NCI-H1105 treated with DMSO at 0.1 percent for 48 hours (cell line): ENCODE measurements around the gene MARS1.

Experiments used
- DNase-seq: peaks from one replicate; lab custom pipeline; 2025; lab: John Stamatoyannopoulos, UW

Gene MARS1

DNA sequence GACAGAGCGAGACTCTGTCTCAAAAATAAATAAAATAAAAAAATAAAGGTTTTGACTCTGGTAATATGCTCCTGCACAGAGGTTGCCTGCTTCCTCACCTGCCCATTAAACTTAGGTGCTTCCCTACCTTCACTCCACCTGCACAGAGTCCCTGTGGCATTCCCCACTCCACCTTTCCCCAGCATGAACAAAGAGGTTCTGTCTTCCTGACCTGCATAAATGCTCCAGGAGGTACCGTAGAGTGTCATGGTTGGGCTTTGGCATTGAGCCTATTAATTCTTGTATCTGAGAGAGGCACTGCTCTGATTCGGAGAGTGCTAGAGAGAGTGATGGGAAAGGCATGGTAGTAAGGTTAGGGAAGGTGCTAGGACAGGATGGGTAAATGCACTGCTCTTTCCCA, 14.5 kb upstream of the MARS1 start:
- DNase-seq = no peak

DNA sequence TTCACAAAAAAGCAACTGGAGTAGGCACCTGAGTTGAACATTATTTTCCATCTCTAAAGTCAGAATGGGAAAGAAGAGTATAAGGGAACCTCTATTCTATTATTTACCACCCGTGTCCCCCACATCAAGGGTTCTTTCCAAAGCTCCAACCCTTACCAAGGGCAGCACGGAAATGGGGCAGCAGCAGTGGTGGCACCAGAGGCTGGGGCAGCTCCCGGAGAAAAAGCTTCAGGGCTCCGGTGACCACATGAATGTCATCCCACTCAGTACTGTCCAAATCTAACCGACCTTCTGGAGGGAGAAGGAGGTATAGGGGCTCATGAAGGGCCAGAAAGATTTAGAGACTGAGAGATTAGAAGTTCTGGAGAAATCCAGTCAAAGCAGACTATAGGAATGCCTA, 14.0 kb upstream of the MARS1 start:
- no peak for DNase-seq

DNA sequence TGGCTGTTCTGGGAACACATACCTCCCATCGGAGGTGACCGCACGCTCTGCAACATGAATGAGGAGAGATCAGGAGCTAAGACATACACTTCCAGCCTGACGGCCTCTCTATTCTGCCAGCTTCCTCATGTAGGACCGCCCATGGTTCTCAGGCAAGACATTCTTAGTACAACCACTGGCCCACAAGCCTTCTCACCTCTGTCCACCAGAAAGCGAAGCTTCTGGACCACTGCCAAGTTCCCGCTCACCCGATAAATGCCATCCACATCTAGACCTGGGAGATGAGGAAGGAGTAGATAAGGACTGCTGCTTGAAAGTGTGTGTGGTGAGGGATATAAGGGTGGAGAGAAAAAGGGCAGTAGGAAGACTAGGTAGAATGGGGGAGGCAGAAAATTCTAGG, 13.4 kb upstream of the MARS1 start:
- peak; percentile 20 for DNase-seq

GRCh38 chr12:57474862-57475261, 13.0 kb upstream of the MARS1 start:
- peak; percentile 36 for DNase-seq

GRCh38 chr12:57475271-57476161, 12.4 kb upstream of the MARS1 start:
- no peak for DNase-seq

- DNase-seq = no peak
These were observed 11.5 kb upstream of the MARS1 start for GRCh38 chr12:57476162-57476992.

GRCh38 chr12:57476993-57477709, 10.7 kb upstream of the MARS1 start:
- no peak for DNase-seq

GRCh38 chr12:57477710-57478681, 9.9 kb upstream of the MARS1 start:
- no peak for DNase-seq

GRCh38 chr12:57479043-57479375, 8.9 kb upstream of the MARS1 start:
- no peak for DNase-seq

- DNase-seq = no peak
These were observed 8.3 kb upstream of the MARS1 start, which contains the start of gene ARHGAP9 for GRCh38 chr12:57479376-57480115. ARHGAP9 (minus strand) TSS chr12:57479866; CDS start chr12:57479406, 460 bp downstream.

GRCh38 chr12:57481671-57482070, 6.2 kb upstream of the MARS1 start:
- no peak for DNase-seq

DNA sequence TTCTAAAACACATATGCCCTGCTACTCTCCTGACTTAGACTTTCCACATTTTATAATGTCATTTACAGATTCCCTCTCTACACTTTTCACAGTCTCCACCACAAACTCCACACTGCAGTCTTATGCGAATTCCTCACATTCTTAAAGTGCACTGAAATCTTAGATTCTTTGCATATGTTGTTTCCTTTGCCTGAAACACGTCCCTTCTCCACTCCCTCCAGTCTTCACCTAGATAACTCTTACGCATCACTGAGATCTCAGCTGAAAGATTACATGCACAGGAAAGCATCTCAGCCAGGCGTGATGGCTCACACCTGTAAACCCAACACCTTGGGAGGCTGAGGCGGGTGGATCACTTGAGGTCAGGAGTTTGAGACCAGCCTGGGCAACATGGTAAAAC, 4.4 kb upstream of the MARS1 start:
- DNase-seq = no peak

- no peak for DNase-seq
These were observed 2.2 kb upstream of the MARS1 start for GRCh38 chr12:57485695-57486094.

DNA sequence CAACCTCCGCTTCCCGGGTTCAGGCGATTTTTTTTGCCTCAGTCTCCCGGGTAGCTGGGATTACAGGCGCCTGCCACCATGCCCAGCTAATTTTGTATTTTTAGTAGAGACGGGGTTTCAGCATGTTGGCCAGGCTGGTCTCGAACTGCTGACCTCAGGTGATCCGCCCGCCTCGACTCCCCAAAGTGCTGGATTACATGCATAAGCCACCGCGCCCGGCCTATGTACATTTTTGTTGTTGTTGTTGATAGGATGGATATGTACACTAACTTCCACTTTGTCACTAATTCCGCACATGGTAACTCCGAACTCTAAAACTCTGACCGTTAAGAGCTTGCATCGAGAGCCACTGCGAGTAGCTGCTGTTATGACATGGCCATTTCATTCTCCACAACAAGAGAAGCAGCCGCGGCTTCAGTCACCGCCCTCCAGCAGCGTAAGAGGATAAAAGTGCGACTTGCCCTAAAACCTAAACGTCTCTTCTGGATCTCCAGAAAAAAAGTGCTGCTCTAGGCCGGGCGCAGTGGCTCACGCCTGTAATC, 742 bp upstream of the MARS1 start:
- no peak for DNase-seq

- no peak for DNase-seq
These were observed 711 bp downstream of the MARS1 start for GRCh38 chr12:57488402-57489156.

GRCh38 chr12:57489157-57489641, 1.3 kb downstream of the MARS1 start:
- DNase-seq = no peak

DNA sequence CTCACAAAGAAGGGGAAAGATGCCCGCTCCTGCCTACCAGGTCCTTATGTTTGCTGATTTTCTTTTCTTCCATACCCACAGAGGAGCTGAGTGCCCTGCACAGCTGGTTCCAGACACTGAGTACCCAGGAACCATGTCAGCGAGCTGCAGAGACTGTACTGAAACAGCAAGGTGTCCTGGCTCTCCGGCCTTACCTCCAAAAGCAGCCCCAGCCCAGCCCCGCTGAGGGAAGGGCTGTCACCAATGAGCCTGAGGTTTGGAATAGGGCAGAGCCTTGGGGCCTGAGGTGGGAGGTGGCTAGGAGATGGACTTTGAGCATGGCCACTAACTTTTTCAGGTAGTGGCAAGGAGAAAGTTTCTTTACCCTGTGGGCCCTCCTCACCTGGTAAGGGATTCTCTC, 2.3 kb downstream of the MARS1 start:
- no peak for DNase-seq

GRCh38 chr12:57491393-57492280, 3.8 kb downstream of the MARS1 start:
- DNase-seq = no peak
